ENCODE results near the gene GOLGA5.

Gene GOLGA5

DNA sequence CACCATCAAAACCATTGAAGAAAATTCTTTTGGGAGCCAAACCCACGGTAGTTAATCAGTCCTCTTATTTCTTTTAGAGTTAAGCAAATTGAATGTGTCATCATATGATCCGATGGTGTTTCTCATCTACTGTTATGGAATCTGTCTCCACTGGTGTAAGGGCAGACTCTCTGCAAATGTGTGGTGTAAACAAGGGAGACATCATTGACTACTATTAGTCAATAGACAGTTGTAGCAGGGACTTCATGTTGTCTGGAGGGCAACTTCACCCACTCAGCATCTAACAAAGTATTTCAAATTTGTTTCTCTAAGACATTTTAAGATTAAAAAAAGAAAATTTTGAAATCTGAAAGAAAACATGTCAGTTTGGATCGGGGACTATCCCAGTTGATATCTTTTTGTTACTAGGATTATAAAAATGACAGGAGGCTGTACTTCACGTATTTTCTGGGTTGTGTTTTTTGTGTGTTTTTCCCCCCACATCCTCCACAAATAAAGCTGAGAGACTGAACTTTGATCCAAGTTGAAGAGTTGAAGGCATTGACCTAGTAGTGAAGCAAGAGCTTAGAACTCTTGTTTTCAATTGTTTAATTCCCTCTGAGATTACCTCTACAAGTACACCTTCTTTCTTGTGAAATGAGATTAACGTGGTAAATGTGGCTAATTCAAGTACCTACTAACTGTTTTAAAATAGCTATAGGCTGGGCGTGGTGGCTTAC is 4.0 kb downstream of the GOLGA5 start:
- TF ChIP-seq CTCF (IDR thresholded peaks at IDR 0.05; ENCODE audit: low read depth, low read length) = no peak

DNA sequence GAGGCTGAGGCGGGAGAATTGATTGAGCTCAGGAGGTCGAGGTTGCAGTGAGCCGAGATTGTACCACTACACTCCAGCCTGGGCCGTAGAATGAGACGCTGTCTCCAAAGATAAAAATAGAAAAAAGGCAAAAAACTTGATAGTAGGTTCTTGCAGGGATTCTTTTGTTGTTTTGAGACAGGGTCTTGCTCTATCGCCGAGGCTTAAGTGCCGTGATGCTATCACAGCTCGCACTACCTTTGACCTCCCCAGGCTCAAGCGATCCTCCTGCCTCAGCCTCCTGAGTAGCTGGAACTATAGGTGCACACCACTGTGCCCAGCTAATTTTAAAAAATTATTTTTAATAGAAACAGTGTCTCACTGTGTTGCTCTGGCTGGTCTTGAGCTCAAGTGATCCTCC is 4.7 kb downstream of the GOLGA5 start:
- no peak overlapping the region for H3K4me3 ChIP-seq (ENCODE audit: low read depth, low read length)
- TF ChIP-seq CTCF (IDR thresholded peaks at IDR 0.05; ENCODE audit: low read depth, low read length) = no peak

More for the DNA sequence above, 4.0 kb downstream of the GOLGA5 start:
- H3K4me3 ChIP-seq (ENCODE audit: low read depth, low read length) = no peak overlapping the region

GRCh38 chr14:92800012-92800411 is 5.9 kb downstream of the GOLGA5 start:
- TF ChIP-seq CTCF (IDR thresholded peaks at IDR 0.05; ENCODE audit: low read depth, low read length) = no peak
- H3K4me3 ChIP-seq (ENCODE audit: low read depth, low read length) = no peak overlapping the region

- TF ChIP-seq CTCF (IDR thresholded peaks at IDR 0.05; ENCODE audit: low read depth, low read length) = no peak
- H3K4me3 ChIP-seq (ENCODE audit: low read depth, low read length) = no peak overlapping the region
These were observed 6.4 kb downstream of the GOLGA5 start for GRCh38 chr14:92800525-92800924.

GRCh38 chr14:92801917-92802316 is 7.8 kb downstream of the GOLGA5 start:
- TF ChIP-seq CTCF (IDR thresholded peaks at IDR 0.05; ENCODE audit: low read depth, low read length) = no peak
- no peak overlapping the region for H3K4me3 ChIP-seq (ENCODE audit: low read depth, low read length)

GRCh38 chr14:92802678-92803077 is 8.6 kb downstream of the GOLGA5 start:
- H3K4me3 ChIP-seq (ENCODE audit: low read depth, low read length) = no peak overlapping the region
- TF ChIP-seq CTCF (IDR thresholded peaks at IDR 0.05; ENCODE audit: low read depth, low read length) = no peak

GRCh38 chr14:92813201-92813600 is 19.1 kb downstream of the GOLGA5 start:
- no peak overlapping the region for H3K4me3 ChIP-seq (ENCODE audit: low read depth, low read length)
- no peak for TF ChIP-seq CTCF (IDR thresholded peaks at IDR 0.05; ENCODE audit: low read depth, low read length)

Data from WI38 (cell line).